ENCODE results near the gene CFAP100.

The CFAP100 gene

GRCh38 chr3:126424039-126424717 is 29.5 kb downstream of the CFAP100 start:
- no peak for FAIRE-seq

- no peak for FAIRE-seq
Observed at GRCh38 chr3:126424751-126425150, 30.0 kb downstream of the CFAP100 start.

- no peak for FAIRE-seq
Observed at GRCh38 chr3:126431103-126431534, 36.4 kb downstream of the CFAP100 start.

GRCh38 chr3:126432361-126433104 is 37.8 kb downstream of the CFAP100 start:
- FAIRE-seq, result no peak

- no peak for FAIRE-seq
Observed at GRCh38 chr3:126433105-126433430, 38.4 kb downstream of the CFAP100 start.

GRCh38 chr3:126433496-126434263 is 39.0 kb downstream of the CFAP100 start:
- no peak for FAIRE-seq

- FAIRE-seq, result no peak
Observed at GRCh38 chr3:126434264-126434590, 39.5 kb downstream of the CFAP100 start.

- no peak for FAIRE-seq
Observed at GRCh38 chr3:126434931-126435411, 40.3 kb downstream of the CFAP100 start.

- FAIRE-seq, result no peak
Observed at GRCh38 chr3:126435456-126436315, 41.0 kb downstream of the CFAP100 start.

GRCh38 chr3:126436826-126437717 is 42.4 kb downstream of the CFAP100 start:
- FAIRE-seq, result no peak

- no peak for FAIRE-seq
Observed at GRCh38 chr3:126438186-126438585, 43.5 kb downstream of the CFAP100 start.

GRCh38 chr3:126438746-126439145 is 44.0 kb downstream of the CFAP100 start:
- no peak for FAIRE-seq

- FAIRE-seq, result no peak
Observed at GRCh38 chr3:126439346-126439967, 44.7 kb downstream of the CFAP100 start.

- FAIRE-seq, result no peak
Observed at GRCh38 chr3:126439968-126440708, 45.4 kb downstream of the CFAP100 start.

GRCh38 chr3:126440709-126440995 is 45.9 kb downstream of the CFAP100 start:
- no peak for FAIRE-seq

GRCh38 chr3:126441256-126441880 is 46.7 kb downstream of the CFAP100 start:
- no peak for FAIRE-seq

GRCh38 chr3:126442094-126442855 is 47.6 kb downstream of the CFAP100 start:
- no peak for FAIRE-seq

- no peak for FAIRE-seq
Observed at GRCh38 chr3:126442856-126443242, 48.1 kb downstream of the CFAP100 start.

GRCh38 chr3:126445506-126445905 is 50.8 kb downstream of the CFAP100 start:
- FAIRE-seq, result no peak

Measured in A204.1 (cell line).